ENCODE results near the gene TSPAN9. TPM values are rescaled to one million over a fixed set of nuclear protein-coding genes. Genes with fewer than 3 reads are reported as not detected.
A peak's percentile ranks its signal among the peaks of the same experiment; 100 is the strongest.

The TSPAN9 gene
- total RNA-seq, 4 donors from 2014 or later: 27.9 to 49.1 (median 42.0) TPM

GRCh38 chr12:3216726-3217682, 139.8 kb downstream of the TSPAN9 start:
- 69 to 77% methylated on average over 12 of the region's 12 CpGs for WGBS, 2 donors

DNA sequence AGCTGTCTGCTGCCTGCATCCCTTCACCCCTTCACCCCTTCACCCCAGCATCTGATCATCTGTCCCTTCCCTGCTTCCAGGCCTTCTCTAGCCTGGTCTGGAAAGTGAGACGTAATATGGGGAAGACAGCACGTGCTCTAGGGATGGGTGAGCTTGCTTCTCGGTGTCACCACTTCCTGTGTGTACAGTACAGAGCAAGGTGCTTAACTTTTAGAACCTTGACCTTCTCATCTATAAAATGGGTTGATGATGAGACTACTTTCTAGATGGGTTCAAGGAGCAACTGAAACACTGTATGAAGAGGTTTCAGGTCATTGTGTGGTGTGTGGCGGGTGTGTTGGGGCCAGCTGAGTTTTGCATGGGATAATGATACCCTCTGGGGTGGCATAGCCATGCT, 140.5 kb downstream of the TSPAN9 start:
- intact Hi-C loops (cut with DNase I; ENCODE audit: low total_unique reads): no loop called here
- H3K4me3 ChIP-seq (ENCODE audit: low read depth, poor library complexity, severe bottlenecking): no peak overlapping the region
- no peak for TF ChIP-seq POLR2A (IDR thresholded peaks at IDR 0.05)
- TF ChIP-seq, protein P1, sequence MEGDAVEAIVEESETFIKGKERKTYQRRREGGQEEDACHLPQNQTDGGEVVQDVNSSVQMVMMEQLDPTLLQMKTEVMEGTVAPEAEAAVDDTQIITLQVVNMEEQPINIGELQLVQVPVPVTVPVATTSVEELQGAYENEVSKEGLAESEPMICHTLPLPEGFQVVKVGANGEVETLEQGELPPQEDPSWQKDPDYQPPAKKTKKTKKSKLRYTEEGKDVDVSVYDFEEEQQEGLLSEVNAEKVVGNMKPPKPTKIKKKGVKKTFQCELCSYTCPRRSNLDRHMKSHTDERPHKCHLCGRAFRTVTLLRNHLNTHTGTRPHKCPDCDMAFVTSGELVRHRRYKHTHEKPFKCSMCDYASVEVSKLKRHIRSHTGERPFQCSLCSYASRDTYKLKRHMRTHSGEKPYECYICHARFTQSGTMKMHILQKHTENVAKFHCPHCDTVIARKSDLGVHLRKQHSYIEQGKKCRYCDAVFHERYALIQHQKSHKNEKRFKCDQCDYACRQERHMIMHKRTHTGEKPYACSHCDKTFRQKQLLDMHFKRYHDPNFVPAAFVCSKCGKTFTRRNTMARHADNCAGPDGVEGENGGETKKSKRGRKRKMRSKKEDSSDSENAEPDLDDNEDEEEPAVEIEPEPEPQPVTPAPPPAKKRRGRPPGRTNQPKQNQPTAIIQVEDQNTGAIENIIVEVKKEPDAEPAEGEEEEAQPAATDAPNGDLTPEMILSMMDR (IDR thresholded peaks at IDR 0.05): no peak
- WGBS, 2 donors: 87 to 94% methylated on average over 4 of the region's 4 CpGs
- DNase-seq (ENCODE audit: low spot score in 2 of 2): no peak

More at GRCh38 chr12:3216726-3217682, 139.8 kb downstream of the TSPAN9 start:
- no peak for TF ChIP-seq POLR2A (IDR thresholded peaks at IDR 0.05)
- TF ChIP-seq, protein P1 (IDR thresholded peaks at IDR 0.05): no peak
- intact Hi-C loops (cut with DNase I; ENCODE audit: low total_unique reads): no loop called here
- H3K4me3 ChIP-seq (ENCODE audit: low read depth, poor library complexity, severe bottlenecking): no peak overlapping the region
- DNase-seq (ENCODE audit: low spot score in 2 of 2): no peak

DNA sequence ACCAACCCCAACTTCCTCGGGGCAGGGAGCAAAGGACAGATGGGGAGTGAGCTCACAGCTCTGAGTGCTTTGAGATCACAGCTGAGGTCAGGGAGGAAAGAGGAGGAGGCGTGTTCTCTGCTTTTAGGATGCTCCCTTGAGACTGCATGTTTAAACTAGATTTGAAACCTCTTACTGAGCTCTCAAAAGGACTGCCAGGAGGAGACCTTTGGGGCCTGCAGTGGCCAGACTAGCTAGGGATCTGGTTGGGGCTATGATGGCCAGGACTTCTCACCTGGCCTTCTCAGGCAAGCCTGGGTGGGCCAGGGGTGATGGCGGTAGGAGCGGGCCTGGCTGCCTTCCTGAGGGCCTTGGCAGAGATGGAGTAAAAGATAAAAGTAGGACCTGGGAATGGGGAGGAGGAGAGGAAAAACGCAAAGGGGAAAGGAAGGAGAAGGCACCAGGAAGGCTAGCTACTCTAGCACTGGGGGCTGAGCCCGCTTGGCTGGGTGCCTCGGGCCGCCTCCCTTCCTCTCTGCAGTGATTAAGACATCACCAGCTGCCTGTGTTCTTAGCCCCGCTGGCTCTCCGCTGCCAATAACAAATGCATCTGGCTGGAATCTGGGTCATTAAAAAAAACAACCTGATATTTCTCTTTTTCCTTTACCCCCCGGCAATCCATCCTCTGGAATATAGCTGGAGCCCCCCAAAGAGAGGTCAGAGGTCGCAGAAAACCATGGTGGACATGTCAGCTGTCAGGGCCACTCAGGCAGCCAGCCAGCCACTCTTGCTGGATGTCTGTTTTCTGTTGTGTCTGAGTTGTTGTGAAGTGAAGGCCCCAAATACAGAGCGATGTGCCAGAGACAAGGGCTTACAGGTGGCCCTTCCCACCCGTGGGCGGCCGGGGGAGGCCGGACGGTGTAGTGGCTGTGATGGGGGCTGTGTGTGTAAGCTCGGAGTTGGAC, 141.3 kb downstream of the TSPAN9 start:
- 32% methylated on average over 19 of the region's 19 CpGs for WGBS, 2 donors
- intact Hi-C loops (cut with DNase I; ENCODE audit: low total_unique reads): no loop called here
- H3K4me3 ChIP-seq (ENCODE audit: low read depth, poor library complexity, severe bottlenecking): no peak overlapping the region
- DNase-seq (ENCODE audit: low spot score in 2 of 2): peak; percentile 83 to 96
- no peak for TF ChIP-seq POLR2A (IDR thresholded peaks at IDR 0.05)
- TF ChIP-seq, protein P1 (IDR thresholded peaks at IDR 0.05): no peak

DNA sequence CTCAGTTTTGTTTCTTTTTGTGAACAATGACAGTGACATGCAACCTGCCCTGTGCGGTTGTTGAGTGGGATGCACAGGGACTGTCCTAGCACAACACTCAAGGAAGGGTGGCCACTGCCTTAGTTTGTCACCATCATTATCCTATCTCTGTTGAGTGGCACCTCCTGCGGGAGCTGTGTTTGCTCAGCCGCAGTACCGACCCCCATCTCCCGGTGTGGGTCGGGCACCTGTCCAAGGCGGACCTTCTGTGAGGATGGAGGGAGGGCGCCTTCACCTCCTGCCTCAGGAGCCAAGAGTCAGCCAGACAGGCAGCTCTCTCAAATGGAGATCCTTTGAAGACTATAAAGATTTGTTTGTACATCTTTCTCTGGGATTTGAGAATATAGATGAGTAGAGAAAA, 142.1 kb downstream of the TSPAN9 start:
- no peak for TF ChIP-seq POLR2A (IDR thresholded peaks at IDR 0.05)
- TF ChIP-seq, protein P1 (IDR thresholded peaks at IDR 0.05): no peak
- no peak overlapping the region for H3K4me3 ChIP-seq (ENCODE audit: low read depth, poor library complexity, severe bottlenecking)
- 91 to 96% methylated on average over 8 of the region's 8 CpGs for WGBS, 2 donors
- DNase-seq (ENCODE audit: low spot score in 2 of 2): no peak
- intact Hi-C loops (cut with DNase I; ENCODE audit: low total_unique reads): no loop called here

DNA sequence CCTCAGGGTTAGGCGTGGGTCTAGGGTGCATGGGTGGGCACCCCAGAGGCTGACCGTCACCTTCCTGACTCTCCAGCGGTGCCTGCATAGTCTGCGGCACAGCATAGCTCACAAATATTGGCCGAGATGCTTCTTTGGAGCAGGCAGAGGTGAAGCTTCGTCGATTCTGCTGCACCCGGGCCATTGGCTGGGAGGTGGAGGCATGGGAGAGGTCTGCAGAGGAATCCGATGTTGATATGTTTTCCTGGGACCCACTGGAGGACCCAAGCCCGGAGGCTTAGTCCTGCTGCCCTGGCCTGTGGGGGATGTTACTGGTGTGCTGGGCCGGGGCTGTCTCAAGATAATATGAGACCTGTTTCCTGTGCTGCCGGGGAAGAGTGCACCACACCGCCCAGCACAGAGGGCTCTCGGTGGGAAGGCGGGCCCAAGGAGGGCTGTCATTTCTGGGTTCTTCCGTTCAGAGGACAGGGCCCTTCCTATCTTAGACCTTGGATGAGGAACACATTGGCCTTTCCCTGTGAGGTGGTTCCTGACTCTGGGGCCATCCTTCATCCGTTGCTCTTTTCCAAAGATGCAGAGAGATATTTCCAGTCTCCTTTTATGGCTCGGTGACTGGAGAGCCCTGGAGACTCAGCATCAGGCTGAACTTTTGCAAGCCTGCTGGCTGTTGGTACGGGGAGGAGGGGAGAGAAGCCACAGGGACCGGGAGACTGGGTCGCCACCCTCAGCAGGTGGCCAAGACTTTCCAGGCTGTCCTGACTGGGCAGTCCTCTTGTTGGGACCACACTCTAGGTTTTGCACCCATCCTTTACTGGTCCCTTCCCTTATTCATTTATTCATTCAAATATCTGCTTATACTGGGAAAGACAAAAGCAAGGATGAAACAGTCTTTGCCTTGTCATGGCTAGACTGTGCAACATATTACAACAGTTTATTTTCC, 143.5 kb downstream of the TSPAN9 start:
- WGBS, 2 donors: 89 to 92% methylated on average over 21 of the region's 21 CpGs

More for the DNA sequence above, 143.5 kb downstream of the TSPAN9 start:
- DNase-seq (ENCODE audit: low spot score in 2 of 2): no peak
- no peak overlapping the region for H3K4me3 ChIP-seq (ENCODE audit: low read depth, poor library complexity, severe bottlenecking)
- TF ChIP-seq, protein P1 (IDR thresholded peaks at IDR 0.05): no peak
- no peak for TF ChIP-seq POLR2A (IDR thresholded peaks at IDR 0.05)
- intact Hi-C loops (cut with DNase I; ENCODE audit: low total_unique reads): no loop called here

All from lower leg skin (tissue), 4 donors.